ENCODE results near the gene PKHD1. TPM values are rescaled to one million over a fixed set of nuclear protein-coding genes. Genes with fewer than 3 reads are reported as not detected.
"Not testable (repeated sequence)": the region's sequence is repeated elsewhere in the genome, so short reads cannot be mapped to it uniquely, and the experiment has no call there.

Gene PKHD1
- total RNA-seq, 4 donors from 2014 or later, result 0.11 to 0.68 (median 0.42) TPM

- 81% methylated on average over 5 of the region's 5 CpGs for WGBS
- Histone ChIP-seq H3K27me3 (peaks cover 3% of the 10 kb centered on the region), H3K9me3 (no peaks in the 10 kb centered on the region), H3K4me3 (no peak overlapping the region), H3K27ac (no peak overlapping the region), H3K36me3 (no peaks in the 10 kb centered on the region), H3K4me1 (no peaks in the 10 kb centered on the region)
- DNase-seq (ENCODE audit: low spot score in 2 of 2), result no peak
- TF ChIP-seq POLR2AphosphoS5 (IDR thresholded peaks at IDR 0.05), result no peak
- no peak for TF ChIP-seq POLR2A (IDR thresholded peaks at IDR 0.05)
- no peak for TF ChIP-seq EP300 (IDR thresholded peaks at IDR 0.05)
Observed at GRCh38 chr6:51949526-51949925, 137.9 kb downstream of the PKHD1 start.

- H3K4me1 ChIP-seq; H3K9me3 ChIP-seq; DNase-seq (ENCODE audit: low spot score in 2 of 2); H3K27ac ChIP-seq; H3K4me3 ChIP-seq; H3K27me3 ChIP-seq; H3K36me3 ChIP-seq: not testable (repeated sequence)
- WGBS, result 78% methylated on average over 2 of the region's 2 CpGs
Observed at GRCh38 chr6:51939695-51940094, 147.7 kb downstream of the PKHD1 start.

- no peak overlapping the region for H3K27ac ChIP-seq
- TF ChIP-seq EP300 (IDR thresholded peaks at IDR 0.05), result no peak
- TF ChIP-seq POLR2AphosphoS5 (IDR thresholded peaks at IDR 0.05), result no peak
- TF ChIP-seq POLR2A (IDR thresholded peaks at IDR 0.05), result no peak
- no peak for TF ChIP-seq CTCF (IDR thresholded peaks at IDR 0.05)
- no peak for DNase-seq (ENCODE audit: low spot score in 2 of 2)
- no peaks in the 10 kb centered on the region for H3K36me3 ChIP-seq
- H3K4me1 ChIP-seq, result no peaks in the 10 kb centered on the region
- H3K4me3 ChIP-seq, result no peak overlapping the region
- WGBS, result 23% methylated on average over 4 of the region's 4 CpGs
- no peaks in the 10 kb centered on the region for H3K9me3 ChIP-seq
- no peaks in the 10 kb centered on the region for H3K27me3 ChIP-seq
Observed at GRCh38 chr6:51936531-51937290, 150.7 kb downstream of the PKHD1 start.

GRCh38 chr6:51934098-51934497, 153.3 kb downstream of the PKHD1 start:
- no peaks in the 10 kb centered on the region for H3K9me3 ChIP-seq
- no peak overlapping the region for H3K4me3 ChIP-seq
- no peaks in the 10 kb centered on the region for H3K4me1 ChIP-seq
- H3K27me3 ChIP-seq, result no peaks in the 10 kb centered on the region
- no peak for DNase-seq (ENCODE audit: low spot score in 2 of 2)
- 76% methylated on average over 6 of the region's 7 CpGs for WGBS
- no peaks in the 10 kb centered on the region for H3K36me3 ChIP-seq
- no peak overlapping the region for H3K27ac ChIP-seq
- TF ChIP-seq CTCF (IDR thresholded peaks at IDR 0.05) (no peak), POLR2A (IDR thresholded peaks at IDR 0.05) (no peak), EP300 (IDR thresholded peaks at IDR 0.05) (no peak), POLR2AphosphoS5 (IDR thresholded peaks at IDR 0.05) (no peak)

GRCh38 chr6:51932956-51933355, 154.5 kb downstream of the PKHD1 start:
- Histone ChIP-seq H3K4me3 (no peak overlapping the region), H3K9me3 (no peaks in the 10 kb centered on the region), H3K4me1 (no peaks in the 10 kb centered on the region), H3K27me3 (no peaks in the 10 kb centered on the region), H3K36me3 (no peaks in the 10 kb centered on the region), H3K27ac (no peak overlapping the region)
- no peak for TF ChIP-seq POLR2AphosphoS5 (IDR thresholded peaks at IDR 0.05)
- TF ChIP-seq EP300 (IDR thresholded peaks at IDR 0.05), result no peak
- no peak for TF ChIP-seq POLR2A (IDR thresholded peaks at IDR 0.05)
- TF ChIP-seq CTCF (IDR thresholded peaks at IDR 0.05), result no peak
- no peak for DNase-seq (ENCODE audit: low spot score in 2 of 2)

GRCh38 chr6:51930602-51931001, 156.8 kb downstream of the PKHD1 start:
- TF ChIP-seq POLR2AphosphoS5 (IDR thresholded peaks at IDR 0.05), result no peak
- no peak for TF ChIP-seq POLR2A (IDR thresholded peaks at IDR 0.05)
- no peak for TF ChIP-seq EP300 (IDR thresholded peaks at IDR 0.05)
- TF ChIP-seq CTCF (IDR thresholded peaks at IDR 0.05), result no peak
- 86% methylated on average over 3 of the region's 3 CpGs for WGBS
- DNase-seq (ENCODE audit: low spot score in 2 of 2), result no peak
- no peaks in the 10 kb centered on the region for H3K27me3 ChIP-seq
- no peak overlapping the region for H3K27ac ChIP-seq
- no peak overlapping the region for H3K4me3 ChIP-seq
- peaks cover under 1% of the 10 kb centered on the region for H3K9me3 ChIP-seq
- no peaks in the 10 kb centered on the region for H3K36me3 ChIP-seq
- H3K4me1 ChIP-seq, result no peaks in the 10 kb centered on the region

Measured in suprapubic skin (tissue), 4 donors.